Liver (tissue), 9 donors: ENCODE data around the gene RAX2. TPM values are rescaled to one million over a fixed set of nuclear protein-coding genes. Genes with fewer than 3 reads are reported as not detected.

Source experiments
- DNase-seq: peaks from one replicate; pipeline ENCODE4 v3.0.0-alpha.2; 2017; ENCODE audit warnings: low spot score
- H3K27ac ChIP-seq, 2 donors: one replicate each; pipeline ENCODE4 v1.7.0; 2013; ENCODE audit warnings: inconsistent platforms in 2 of 2, low read length in 2 of 2, control low read depth in 1 of 2, low read depth in 1 of 2, mild to moderate bottlenecking in 1 of 2
- H3K27me3 ChIP-seq, 4 donors: one replicate each; pipeline versions ENCODE4 v1.6.1 to v1.7.0; 2013; ENCODE audit warnings: low read length in 3 of 4, inconsistent platforms in 1 of 4, mild to moderate bottlenecking in 1 of 4, moderate library complexity in 1 of 4; ENCODE audit not compliant: control insufficient read depth in 4 of 4, insufficient read depth in 4 of 4
- H3K36me3 ChIP-seq, 4 donors: one replicate each; pipeline versions ENCODE4 v1.6.1 to v1.7.0; 2013; ENCODE audit warnings: low read length in 3 of 4, mild to moderate bottlenecking in 3 of 4, low read depth in 1 of 4, moderate library complexity in 1 of 4; ENCODE audit not compliant: control insufficient read depth in 4 of 4, insufficient read depth in 3 of 4
- H3K4me1 ChIP-seq, 4 donors: one replicate each; pipeline versions ENCODE4 v1.6.1 to v1.7.0; 2013; ENCODE audit warnings: low read length in 3 of 4, mild to moderate bottlenecking in 3 of 4, moderate library complexity in 1 of 4; ENCODE audit not compliant: control insufficient read depth in 4 of 4, insufficient read depth in 4 of 4
- H3K4me3 ChIP-seq, 3 donors: one replicate each; pipeline versions ENCODE4 v1.6.1 to v1.7.0; 2013; ENCODE audit warnings: low read length in 3 of 3, control low read depth in 1 of 3, low read depth in 1 of 3, mild to moderate bottlenecking in 1 of 3
- H3K9ac ChIP-seq, 2 donors: one replicate each; pipeline ENCODE4 v1.7.0; 2013; ENCODE audit warnings: low read length in 2 of 2, mild to moderate bottlenecking in 2 of 2, moderate library complexity in 2 of 2, control low read depth in 1 of 2, low read depth in 1 of 2
- H3K9me3 ChIP-seq, 4 donors: one replicate each; pipeline versions ENCODE4 v1.6.1 to v1.7.0; 2013; ENCODE audit warnings: low read length in 3 of 4; ENCODE audit not compliant: control insufficient read depth in 4 of 4
- ATF3 ChIP-seq: IDR thresholded peaks from 2 replicates; pipeline ENCODE4 v1.6.1; 2016; ENCODE audit warnings: antibody characterized with exemption
- CTCF ChIP-seq: fragments of 150-350 bp; IDR thresholded peaks from 2 replicates; pipeline ENCODE4 v1.5.1; 2017; ENCODE audit warnings: improper control_type of control experiment, low read depth, low read length; ENCODE audit not compliant: missing input control
- EGR1 ChIP-seq, 2 donors: IDR thresholded peaks; 2 replicates each; pipeline ENCODE4 v1.6.1; 2016 to 2018; ENCODE audit warnings: antibody characterized with exemption in 2 of 2, low read depth in 2 of 2
- FOXA1 ChIP-seq: IDR thresholded peaks from 2 replicates; pipeline ENCODE4 v1.6.1; 2016; ENCODE audit warnings: antibody characterized with exemption
- FOXA2 ChIP-seq: IDR thresholded peaks from 2 replicates; pipeline ENCODE4 v1.6.1; 2016; ENCODE audit warnings: antibody characterized with exemption
- HNF4A ChIP-seq, 2 donors: conservative IDR thresholded peaks; 2 replicates each; pipeline ENCODE4 v1.6.1; 2016; ENCODE audit warnings: antibody characterized with exemption in 2 of 2, mild to moderate bottlenecking in 2 of 2
- HNF4G ChIP-seq: IDR thresholded peaks from 2 replicates; pipeline ENCODE4 v1.6.1; 2016; ENCODE audit warnings: antibody characterized with exemption
- JUND ChIP-seq, 2 donors: IDR thresholded peaks; 2 replicates each; pipeline ENCODE4 v1.6.1; 2016; ENCODE audit warnings: antibody characterized with exemption in 2 of 2
- MAX ChIP-seq: IDR thresholded peaks from 2 replicates; pipeline ENCODE4 v1.6.1; 2016; ENCODE audit warnings: antibody characterized with exemption
- NR2F2 ChIP-seq: IDR thresholded peaks from 2 replicates; pipeline ENCODE4 v1.6.1; 2016; ENCODE audit warnings: antibody characterized with exemption
- RAD21 ChIP-seq, 2 donors: IDR thresholded peaks; 2 replicates each; pipeline ENCODE4 v1.6.1; 2016; ENCODE audit warnings: antibody characterized with exemption in 2 of 2, mild to moderate bottlenecking in 2 of 2
- RXRA ChIP-seq, 2 donors: IDR thresholded peaks; 2 replicates each; pipeline ENCODE4 v1.6.1; 2017 to 2018; ENCODE audit warnings: antibody characterized with exemption in 2 of 2, mild to moderate bottlenecking in 1 of 2
- SP1 ChIP-seq: IDR thresholded peaks from 2 replicates; pipeline ENCODE4 v1.6.1; 2018; ENCODE audit warnings: antibody characterized with exemption, mild to moderate bottlenecking
- TAF1 ChIP-seq: conservative IDR thresholded peaks from 2 replicates; pipeline ENCODE4 v1.6.1; 2016; ENCODE audit warnings: antibody characterized with exemption, mild to moderate bottlenecking
- YY1 ChIP-seq: IDR thresholded peaks from 2 replicates; pipeline ENCODE4 v1.6.1; 2016; ENCODE audit warnings: antibody characterized with exemption, mild to moderate bottlenecking
- ZBTB33 ChIP-seq: IDR thresholded peaks from 2 replicates; pipeline ENCODE4 v1.6.1; 2016; ENCODE audit warnings: antibody characterized with exemption
- WGBS: extraction: QIAGEN DNeasy Blood & Tissue Kit; methylation state at CpG from one replicate; pipeline ENCODE4 v1.1.7; 2013; 5-methylcytosine and 5-hydroxymethylcytosine counted together
- polyA plus RNA-seq, 2 donors: library from polyadenylated mRNA; stranded (reverse) in 1 of 2; unstranded in 1 of 2; fragments of 200-250 nt in 1 of 2; fragments of >200 nt in 1 of 2; fragmentation: Nextera tagmentation in 1 of 2; extraction: Ambion mirVana in 1 of 2; gene quantifications; one replicate each; pipeline versions ENCODE4 v1.2.1 to v1.2.3, GENCODE V29; 2013 to 2015
- total RNA-seq, 2 donors: library from RNA; depleted of rRNA; stranded (reverse); fragments of >200 nt; gene quantifications; one replicate each; pipeline ENCODE4 v1.2.3, GENCODE V29; 2014
- donor health status: healthy.
- donor health status: healthy.
- donor health status: healthy.
- donor health status: healthy.
- donor health status: healthy.

The RAX2 gene
- total and polyA plus RNA-seq, 4 donors: not detected

GRCh38 chr19:3780786-3781304 is 8.8 kb upstream of the RAX2 start:
- WGBS: 93% methylated on average over 9 of the region's 9 CpGs
- DNase-seq: no peak
- Histone ChIP-seq H3K9me3 (peaks cover 10 to 15% (median 14%) of the 10 kb centered on the region in 4 donors), H3K27ac (no peak overlapping the region), H3K4me3 (no peak overlapping the region), H3K9ac (no peak overlapping the region), H3K27me3 (peaks cover 0 to 15% (median under 1%) of the 10 kb centered on the region in 4 donors), H3K36me3 (peaks cover 0 to 1% (median 0%) of the 10 kb centered on the region in 4 donors), H3K4me1 (peaks cover 0 to 6% (median 1%) of the 10 kb centered on the region in 4 donors)
- TF ChIP-seq MAX: no peak
- TF ChIP-seq FOXA2: no peak
- no peak for TF ChIP-seq HNF4G
- no peak for TF ChIP-seq CTCF
- TF ChIP-seq SP1: no peak
- no peak for TF ChIP-seq TAF1

- no peaks in the 10 kb centered on the region for H3K36me3 ChIP-seq
- 76% methylated on average over 44 of the region's 44 CpGs for WGBS
- no peak for TF ChIP-seq SP1
- H3K4me1 ChIP-seq: no peaks in the 10 kb centered on the region
- H3K27ac ChIP-seq: no peak overlapping the region
- H3K4me3 ChIP-seq: no peak overlapping the region
- DNase-seq: no peak
- no peak overlapping the region for H3K9ac ChIP-seq
- H3K27me3 ChIP-seq: peaks cover 0 to 3% (median under 1%) of the 10 kb centered on the region in 4 donors
- peaks cover 10 to 15% (median 14%) of the 10 kb centered on the region in 4 donors for H3K9me3 ChIP-seq
These were observed 7.1 kb upstream of the RAX2 start for GRCh38 chr19:3778899-3779723.

GRCh38 chr19:3778104-3778867 is 6.3 kb upstream of the RAX2 start:
- WGBS: 88% methylated on average over 37 of the region's 37 CpGs
- no peak overlapping the region for H3K27ac ChIP-seq
- no peaks in the 10 kb centered on the region for H3K36me3 ChIP-seq
- H3K4me1 ChIP-seq: no peaks in the 10 kb centered on the region
- H3K9ac ChIP-seq: no peak overlapping the region
- no peaks in the 10 kb centered on the region for H3K27me3 ChIP-seq
- H3K4me3 ChIP-seq: no peak overlapping the region
- no peak for DNase-seq
- peaks cover 10 to 15% (median 14%) of the 10 kb centered on the region in 4 donors for H3K9me3 ChIP-seq
- no peak for TF ChIP-seq FOXA1
- no peak for TF ChIP-seq ZBTB33
- no peak for TF ChIP-seq CTCF
- TF ChIP-seq RXRA (IDR thresholded peaks at IDR 0.05): no peak
- TF ChIP-seq HNF4A (conservative IDR thresholded peaks at IDR 0.05): no peak
- no peak for TF ChIP-seq NR2F2
- TF ChIP-seq SP1: no peak
- no peak for TF ChIP-seq HNF4G
- no peak for TF ChIP-seq EGR1 (IDR thresholded peaks at IDR 0.05; ENCODE audit: low read depth in 2 of 2)
- TF ChIP-seq ATF3: no peak
- no peak for TF ChIP-seq YY1
- no peak for TF ChIP-seq JUND (IDR thresholded peaks at IDR 0.05)
- no peak for TF ChIP-seq RAD21 (IDR thresholded peaks at IDR 0.05)
